Epithelial cell of esophagus (primary cell): Measurements from ENCODE around the gene KCNJ5.
"Not testable (repeated sequence)": the region's sequence is repeated elsewhere in the genome, so short reads cannot be mapped to it uniquely, and the experiment has no call there.

Source experiments
- DNase-seq: peaks from one replicate; pipeline ENCODE4 v3.0.0; 2010; ENCODE audit warnings: low read depth
- H3K4me3 ChIP-seq: 2 replicates; pipeline ENCODE4 v1.5.1; 2011; ENCODE audit warnings: mild to moderate bottlenecking, low read length, control low read depth
- CTCF ChIP-seq: IDR thresholded peaks from 2 replicates; pipeline ENCODE4 v1.5.1; 2011; ENCODE audit warnings: low read depth, mild to moderate bottlenecking, low read length, control low read depth, inconsistent platforms; ENCODE audit not compliant: insufficient read depth; ENCODE audit errors: missing control alignments

The KCNJ5 gene

GRCh38 chr11:128917144-128917724 is 26.1 kb downstream of the KCNJ5 start:
- no peak for TF ChIP-seq CTCF
- no peak for DNase-seq

GRCh38 chr11:128919216-128919615 is 28.1 kb downstream of the KCNJ5 start:
- no peak overlapping the region for H3K4me3 ChIP-seq
- no peak for DNase-seq
- no peak for TF ChIP-seq CTCF

More at GRCh38 chr11:128917144-128917724, 26.1 kb downstream of the KCNJ5 start:
- no peak overlapping the region for H3K4me3 ChIP-seq

GRCh38 chr11:128919635-128920034 is 28.5 kb downstream of the KCNJ5 start:
- DNase-seq, H3K4me3 ChIP-seq: not testable (repeated sequence)

- TF ChIP-seq CTCF, result no peak
- no peak overlapping the region for H3K4me3 ChIP-seq
- no peak for DNase-seq
Observed at GRCh38 chr11:128920666-128921065, 29.5 kb downstream of the KCNJ5 start.

- no peak for TF ChIP-seq CTCF
- DNase-seq, result no peak
- H3K4me3 ChIP-seq, result no peak overlapping the region
Observed at GRCh38 chr11:128921793-128922192, 30.6 kb downstream of the KCNJ5 start.

- TF ChIP-seq CTCF, result no peak
- no peak overlapping the region for H3K4me3 ChIP-seq
- no peak for DNase-seq
Observed at GRCh38 chr11:128924104-128924503, 32.9 kb downstream of the KCNJ5 start.

- H3K4me3 ChIP-seq, result no peak overlapping the region
- no peak for TF ChIP-seq CTCF
- no peak for DNase-seq
Observed at GRCh38 chr11:128924510-128925249, 33.5 kb downstream of the KCNJ5 start.
